ENCODE data around the gene WDFY2.

DNA sequence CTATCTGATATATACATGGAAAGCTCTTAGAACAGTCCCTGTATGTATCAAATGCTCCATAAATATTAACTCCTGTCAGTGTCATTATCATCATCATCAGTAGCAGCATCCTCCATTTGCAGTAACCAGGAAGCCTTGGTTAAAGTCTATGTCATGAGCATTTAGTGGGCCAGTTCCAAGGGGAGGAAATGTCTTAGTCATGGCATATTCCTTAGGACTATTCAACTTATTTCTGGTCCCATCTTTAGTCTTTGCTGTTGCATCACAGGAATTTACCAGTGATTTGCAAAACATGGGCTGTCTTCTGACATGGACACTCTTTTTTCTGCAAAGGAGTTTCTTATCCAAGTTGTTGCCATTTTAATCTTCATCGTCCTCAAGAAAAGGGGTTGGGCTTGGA, 98.4 kb downstream of the WDFY2 start:
- TF ChIP-seq, protein P1, sequence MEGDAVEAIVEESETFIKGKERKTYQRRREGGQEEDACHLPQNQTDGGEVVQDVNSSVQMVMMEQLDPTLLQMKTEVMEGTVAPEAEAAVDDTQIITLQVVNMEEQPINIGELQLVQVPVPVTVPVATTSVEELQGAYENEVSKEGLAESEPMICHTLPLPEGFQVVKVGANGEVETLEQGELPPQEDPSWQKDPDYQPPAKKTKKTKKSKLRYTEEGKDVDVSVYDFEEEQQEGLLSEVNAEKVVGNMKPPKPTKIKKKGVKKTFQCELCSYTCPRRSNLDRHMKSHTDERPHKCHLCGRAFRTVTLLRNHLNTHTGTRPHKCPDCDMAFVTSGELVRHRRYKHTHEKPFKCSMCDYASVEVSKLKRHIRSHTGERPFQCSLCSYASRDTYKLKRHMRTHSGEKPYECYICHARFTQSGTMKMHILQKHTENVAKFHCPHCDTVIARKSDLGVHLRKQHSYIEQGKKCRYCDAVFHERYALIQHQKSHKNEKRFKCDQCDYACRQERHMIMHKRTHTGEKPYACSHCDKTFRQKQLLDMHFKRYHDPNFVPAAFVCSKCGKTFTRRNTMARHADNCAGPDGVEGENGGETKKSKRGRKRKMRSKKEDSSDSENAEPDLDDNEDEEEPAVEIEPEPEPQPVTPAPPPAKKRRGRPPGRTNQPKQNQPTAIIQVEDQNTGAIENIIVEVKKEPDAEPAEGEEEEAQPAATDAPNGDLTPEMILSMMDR (IDR thresholded peaks at IDR 0.05; ENCODE audit: borderline replicate concordance, extremely low read depth, low read length, poor library complexity, severe bottlenecking): no peak
- no peak for TF ChIP-seq EZH2 (IDR thresholded peaks at IDR 0.05; ENCODE audit: borderline replicate concordance, low read depth, low read length, severe bottlenecking)
